ENCODE results near the gene PFDN5.
"Not testable (repeated sequence)": the region's sequence is repeated elsewhere in the genome, so short reads cannot be mapped to it uniquely, and the experiment has no call there.

Gene PFDN5

DNA sequence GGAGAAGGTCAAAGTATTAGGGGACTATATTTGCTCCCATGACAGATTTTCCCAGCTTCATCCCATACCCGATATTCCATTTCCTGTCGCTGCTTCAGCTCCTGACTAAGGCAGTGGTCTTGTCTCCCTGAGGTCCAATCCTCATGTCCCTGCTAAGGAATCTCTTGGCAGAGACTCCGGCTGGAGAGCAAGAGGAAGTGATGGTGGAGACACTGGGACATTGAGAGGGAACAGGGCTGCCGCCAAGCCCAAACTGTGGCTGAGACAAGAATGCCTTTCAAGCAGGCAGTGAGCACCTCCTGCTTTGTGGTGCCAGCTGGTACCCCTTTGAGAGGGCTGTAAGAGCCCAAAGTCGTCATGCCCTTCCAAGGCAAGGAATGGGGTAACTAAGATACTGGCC lies 35.3 kb downstream of the PFDN5 start:
- DNase-seq, result no peak

DNA sequence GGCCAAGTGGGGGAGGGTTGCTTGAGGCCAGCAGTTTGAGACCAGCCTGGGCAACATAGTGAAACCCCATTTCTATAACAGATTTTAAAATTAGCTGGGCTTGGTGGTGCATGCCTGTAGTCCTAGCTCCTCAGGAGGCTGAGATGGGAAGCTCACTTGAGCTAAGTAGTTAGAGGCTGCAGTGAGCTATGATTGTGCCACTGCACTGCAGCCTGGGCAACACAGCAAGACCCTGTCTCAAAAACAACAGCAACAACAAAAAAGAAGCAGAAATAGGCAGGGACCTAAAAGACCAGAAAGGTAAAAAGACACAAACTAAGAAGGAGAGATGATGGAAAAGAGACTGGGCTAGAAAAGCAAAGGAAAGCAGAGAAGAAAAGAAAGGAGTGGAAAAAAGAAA lies 37.0 kb downstream of the PFDN5 start:
- not testable (repeated sequence) for DNase-seq

DNA sequence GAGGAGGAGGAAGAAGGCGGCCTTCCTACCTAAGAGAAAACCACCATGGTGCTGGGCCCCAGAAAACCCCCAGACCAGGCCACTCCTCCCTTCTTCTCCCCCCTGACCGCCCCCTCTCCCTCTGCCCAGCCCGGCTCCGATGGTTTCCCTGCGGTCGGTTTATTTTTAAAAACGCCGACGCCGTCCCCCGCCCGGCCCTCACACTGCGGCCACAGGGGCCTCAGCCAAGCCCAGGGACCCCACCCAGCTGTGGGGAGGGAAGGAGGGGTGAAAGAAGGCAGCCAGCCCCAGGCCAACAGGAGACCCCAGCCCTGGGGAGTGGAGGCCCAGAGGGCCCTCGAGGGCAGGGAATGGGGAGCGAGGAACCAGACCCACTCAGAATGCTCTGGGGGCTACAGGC lies 37.4 kb downstream of the PFDN5 start:
- DNase-seq, result no peak

DNA sequence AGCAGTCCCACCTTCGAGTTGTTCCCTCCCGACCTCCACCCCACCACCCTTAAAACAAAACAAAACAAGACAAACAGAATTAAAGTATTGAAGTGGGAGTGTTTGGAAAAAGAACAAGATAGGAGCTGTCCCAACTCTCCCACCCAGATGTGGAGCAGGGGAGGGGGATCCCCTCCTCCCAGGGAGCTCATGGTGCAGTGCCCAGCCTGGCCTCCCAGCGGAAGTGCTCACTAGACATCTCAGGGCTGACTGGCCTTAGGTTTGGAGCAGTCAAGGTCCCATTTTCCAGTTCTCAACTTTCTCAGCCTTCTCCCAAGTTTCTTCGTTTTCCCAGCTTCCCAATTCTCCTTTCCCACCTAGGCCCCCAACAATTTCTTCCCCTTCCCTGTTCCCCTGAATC lies 37.9 kb downstream of the PFDN5 start:
- no peak for DNase-seq

DNA sequence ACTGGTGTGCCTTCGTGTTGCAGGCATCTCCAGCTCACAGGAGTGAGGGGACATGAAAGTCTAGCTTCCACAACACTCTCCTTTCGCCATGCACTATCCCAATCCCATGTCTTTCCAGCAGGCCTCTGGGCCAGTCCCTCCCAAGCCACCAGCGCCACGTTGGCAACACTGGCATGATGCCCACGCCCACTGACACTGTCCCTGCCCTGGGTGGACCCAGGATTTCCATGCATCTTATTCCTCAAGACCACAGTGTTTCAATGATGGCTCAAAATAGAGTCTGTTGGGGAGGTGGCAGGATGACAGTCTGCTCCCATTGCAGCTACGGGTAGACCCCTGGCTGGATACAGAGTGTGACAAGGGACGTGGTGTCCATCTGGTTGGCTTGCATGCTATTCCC lies 38.5 kb downstream of the PFDN5 start:
- no peak for DNase-seq

DNA sequence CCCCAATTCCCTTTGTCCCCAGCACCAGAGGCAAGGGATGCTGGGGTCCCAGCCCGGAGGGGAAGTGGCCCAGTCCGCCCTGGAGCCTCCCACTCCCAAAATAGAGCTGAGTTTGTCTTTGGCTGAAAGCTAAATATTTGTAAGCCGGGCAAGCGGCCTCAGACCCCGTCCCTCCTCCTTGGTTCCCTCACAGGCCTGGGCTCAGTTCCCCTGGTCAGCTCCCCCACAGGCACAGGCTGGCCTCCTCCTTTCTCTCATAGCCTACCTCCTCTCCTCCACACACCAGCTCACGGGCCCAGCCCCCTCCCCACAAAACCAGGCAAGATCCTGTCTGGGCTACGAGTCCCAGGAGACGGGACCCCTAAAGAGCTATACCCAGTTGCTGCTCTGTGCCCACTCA lies 39.5 kb downstream of the PFDN5 start:
- no peak for DNase-seq

DNA sequence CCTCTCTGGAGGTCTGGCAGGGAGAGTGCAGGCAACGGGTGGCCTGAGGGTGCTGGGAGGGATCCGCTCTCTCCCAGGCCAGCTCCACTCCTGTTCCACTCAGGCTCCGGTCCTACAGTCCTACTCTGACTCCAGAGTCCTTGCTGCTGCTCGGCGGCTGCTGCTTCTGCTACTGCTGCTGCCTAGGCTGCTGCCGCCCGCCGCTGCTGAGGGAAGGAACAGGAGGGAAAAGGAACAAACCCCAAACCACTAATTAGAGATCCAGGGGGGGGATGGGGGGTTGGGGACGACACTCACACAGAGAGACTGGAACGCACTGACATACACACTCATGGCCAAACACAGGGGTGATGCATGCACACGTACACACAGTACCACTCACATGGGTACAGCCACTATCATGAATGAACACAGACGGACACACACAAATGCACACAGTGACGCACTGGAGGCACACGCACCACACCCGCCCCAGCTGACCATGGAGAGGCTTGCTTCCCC lies 40.9 kb downstream of the PFDN5 start, which contains the start of gene SP7:
Gene SP7, minus strand, starts transcription at position 174 of the 501 bp plus-strand sequence. CDS start 708 bp downstream, outside the sequence.
- no peak for DNase-seq

DNA sequence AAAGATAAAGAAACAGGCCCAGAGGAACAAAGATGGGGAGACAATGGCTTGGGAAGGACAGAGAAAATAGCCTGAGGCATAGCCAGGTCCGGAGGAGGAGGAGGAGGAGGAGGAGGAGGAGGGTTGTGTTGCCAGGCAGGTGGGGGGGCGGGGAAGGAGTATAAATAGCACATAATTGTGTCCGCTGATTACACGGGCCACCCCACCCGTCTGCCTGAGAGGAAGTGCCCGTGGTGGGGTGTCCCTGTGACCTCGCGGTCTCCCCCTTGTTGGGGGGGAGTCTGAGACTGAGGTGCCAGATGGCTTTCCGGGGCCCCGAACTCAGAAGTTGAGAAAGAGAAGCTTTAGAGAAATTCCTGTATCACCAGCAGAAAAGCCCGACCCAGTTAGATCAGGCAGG lies 42.7 kb downstream of the PFDN5 start:
- DNase-seq, result no peak

DNA sequence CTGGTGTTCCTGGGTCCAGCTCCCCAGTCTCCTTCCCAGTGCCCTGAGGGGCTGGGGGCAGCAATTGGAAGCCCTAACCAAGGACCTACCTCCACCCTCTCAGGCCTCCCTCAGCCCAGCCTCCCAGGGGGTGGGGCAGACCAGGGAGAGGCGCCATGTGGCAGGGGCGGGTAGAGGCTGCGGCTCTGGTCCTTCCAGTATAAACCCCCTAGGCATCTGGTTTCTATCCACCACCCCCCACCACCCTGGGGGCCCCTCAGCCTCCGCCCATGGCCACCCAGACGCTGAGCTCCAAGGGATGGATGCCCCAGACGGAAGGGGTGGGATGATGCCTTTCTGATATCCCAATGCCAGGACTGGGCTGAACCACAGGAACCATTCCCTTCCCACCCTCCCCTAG lies 43.6 kb downstream of the PFDN5 start:
- DNase-seq, result no peak

DNA sequence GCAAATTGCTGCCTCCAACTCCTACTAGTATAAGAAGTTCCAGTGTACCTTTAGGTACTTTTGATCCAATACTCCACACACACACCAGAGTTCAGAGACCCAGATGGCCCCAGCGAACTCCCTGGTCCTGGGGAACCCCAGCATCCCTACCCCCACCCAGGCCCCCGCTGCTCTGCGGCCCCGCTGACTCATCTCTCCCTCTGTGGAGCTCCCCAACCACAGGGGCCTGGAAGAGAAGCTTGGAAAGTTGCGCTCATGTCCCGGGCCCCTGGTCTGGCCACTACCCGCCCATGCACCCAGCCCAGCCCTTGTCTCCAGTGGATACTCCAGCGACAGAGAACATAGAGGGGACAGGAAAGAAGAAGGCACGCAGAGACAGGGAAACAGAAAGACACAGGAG lies 45.1 kb downstream of the PFDN5 start:
- DNase-seq, result no peak

DNA sequence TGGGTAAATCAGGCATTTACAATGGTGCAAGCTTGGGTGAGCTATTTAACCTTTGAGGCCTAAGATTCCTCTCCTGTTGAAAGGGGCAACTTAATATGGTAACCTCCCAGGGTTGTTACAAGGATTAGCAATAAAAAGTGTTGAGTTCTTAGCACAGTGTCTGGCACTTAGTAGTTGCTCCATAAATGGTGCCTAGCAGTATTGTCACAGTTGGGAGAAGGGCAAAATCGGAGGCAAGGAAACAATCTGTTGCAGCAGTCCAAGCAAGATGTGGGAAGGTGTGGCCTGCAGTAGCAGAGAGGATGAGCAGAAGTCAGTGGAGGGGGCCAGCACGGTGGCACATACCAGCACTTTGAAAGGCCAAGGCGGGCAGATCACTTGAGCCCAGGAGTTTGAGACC lies 48.1 kb downstream of the PFDN5 start:
- DNase-seq, result no peak

DNA sequence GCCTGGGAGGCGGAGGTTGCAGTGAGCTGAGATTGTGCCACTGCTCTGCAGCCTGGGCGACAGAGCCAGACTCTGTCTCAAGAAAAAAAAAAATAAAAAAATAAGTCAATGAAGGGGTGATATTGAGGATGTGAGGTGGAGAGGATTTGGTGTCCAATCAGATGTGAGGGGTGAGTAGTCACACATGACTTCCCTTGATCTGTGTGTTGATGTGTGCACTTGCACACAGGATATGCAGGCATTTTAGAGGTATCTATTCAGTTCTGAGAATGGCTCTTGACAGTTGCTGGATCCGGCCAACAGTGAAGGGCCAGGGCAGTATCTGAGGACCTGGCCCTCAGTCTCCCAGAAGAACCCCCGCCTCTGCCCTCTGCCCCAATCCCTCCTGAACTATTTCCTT lies 48.6 kb downstream of the PFDN5 start:
- DNase-seq, result no peak

DNA sequence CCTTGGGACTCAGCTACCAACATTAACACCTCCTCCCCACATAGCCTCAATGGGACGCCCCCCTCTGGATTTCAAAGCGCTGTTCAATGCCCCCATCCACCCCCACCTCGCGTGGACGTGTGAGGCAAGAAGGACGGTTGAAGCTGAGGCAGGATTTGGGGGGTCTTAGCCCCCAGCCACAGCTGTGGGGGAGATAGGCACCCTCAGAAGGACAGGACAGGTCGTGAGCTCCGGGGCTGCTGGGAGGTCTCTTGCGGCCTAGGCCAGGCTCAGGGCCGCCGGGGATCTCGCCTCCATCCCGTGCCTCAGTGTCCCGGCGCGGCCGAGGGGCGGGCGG lies 49.1 kb downstream of the PFDN5 start:
- no peak for DNase-seq

DNA sequence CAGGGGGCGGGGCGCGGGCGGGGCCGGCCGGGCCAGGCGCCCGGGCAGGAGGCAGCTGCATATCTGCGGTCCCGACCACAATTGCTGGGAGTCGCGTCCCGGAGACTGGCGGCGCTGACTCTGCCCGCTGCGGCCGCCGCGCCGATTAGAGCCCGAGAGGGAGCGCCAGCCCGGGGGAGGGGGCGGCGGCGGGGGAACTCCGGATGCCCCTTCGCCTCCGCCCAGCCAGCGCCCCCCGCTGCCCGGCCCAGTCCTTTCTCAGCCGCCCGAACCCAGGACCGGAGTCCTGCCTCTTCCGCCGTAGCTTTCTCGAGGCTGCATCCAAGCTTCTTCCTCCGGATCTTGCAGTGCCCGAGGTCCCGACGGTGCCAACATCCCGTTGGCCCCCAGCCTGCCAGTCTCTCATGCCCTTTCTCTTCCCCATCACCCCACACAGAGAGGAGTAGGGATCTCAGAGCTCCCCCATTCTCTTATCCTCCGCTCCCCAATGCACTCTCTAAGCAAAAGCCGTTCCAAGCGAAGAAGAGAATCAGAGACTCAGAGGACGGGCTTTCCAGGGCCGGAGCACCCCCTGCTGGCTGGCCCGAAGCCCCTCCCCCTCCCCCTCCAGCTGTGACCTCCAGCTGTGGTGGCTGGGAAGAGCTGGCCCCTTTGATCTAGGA lies 49.6 kb downstream of the PFDN5 start:
- DNase-seq, result peak; percentile 66

DNA sequence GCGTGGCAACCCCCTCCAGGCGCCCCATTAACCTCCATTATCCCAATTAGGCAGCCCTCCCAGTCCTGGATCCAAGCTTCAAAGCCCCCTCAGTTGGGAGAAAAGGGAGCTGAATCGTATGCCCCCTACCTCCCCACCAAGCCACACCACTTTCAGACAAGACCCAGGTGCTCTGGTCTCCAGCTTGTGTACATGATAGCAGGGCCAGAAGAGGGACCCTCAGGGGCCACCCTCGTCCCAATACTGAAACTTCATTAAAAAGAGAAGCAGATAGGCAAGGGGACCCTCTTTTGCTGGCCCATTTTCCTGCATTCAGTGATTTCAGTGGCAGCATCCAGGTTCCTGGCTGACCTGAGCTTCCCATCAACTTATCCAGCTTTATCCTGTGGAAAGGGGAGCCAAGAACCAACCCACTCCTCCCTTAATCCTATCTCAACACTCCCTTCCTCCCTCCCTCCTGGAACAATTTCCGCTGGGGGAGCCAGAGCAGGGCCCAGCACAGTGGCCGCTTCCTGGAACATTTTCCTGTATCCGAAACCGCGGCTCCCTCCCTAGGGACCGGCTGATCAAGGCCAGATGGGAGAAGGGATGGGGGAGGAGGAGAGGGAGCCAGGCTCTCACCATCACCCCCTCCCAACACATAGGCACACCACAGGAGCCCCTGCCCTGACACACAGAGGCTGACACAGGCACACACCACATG lies 50.3 kb downstream of the PFDN5 start:
- no peak for DNase-seq

DNA sequence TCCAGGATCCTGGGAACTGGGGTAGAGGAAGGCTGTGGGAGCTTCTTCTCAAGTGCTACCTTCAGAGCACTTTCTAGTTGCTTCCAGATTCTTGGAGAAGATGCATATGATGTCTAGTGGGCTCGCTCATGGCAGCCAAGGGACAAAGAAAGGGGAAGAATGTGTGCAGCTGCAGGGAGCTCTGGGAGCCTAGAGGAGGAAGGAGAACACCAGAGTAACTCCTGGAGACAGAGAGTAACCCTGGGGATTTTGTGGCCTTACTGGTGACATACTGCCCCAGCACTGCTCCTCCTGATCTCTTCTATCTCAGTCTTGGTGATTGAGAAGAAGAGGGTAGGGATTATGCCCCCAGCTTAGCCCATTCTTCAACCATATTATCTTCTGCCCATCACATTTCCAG lies 51.1 kb downstream of the PFDN5 start:
- DNase-seq, result no peak

DNA sequence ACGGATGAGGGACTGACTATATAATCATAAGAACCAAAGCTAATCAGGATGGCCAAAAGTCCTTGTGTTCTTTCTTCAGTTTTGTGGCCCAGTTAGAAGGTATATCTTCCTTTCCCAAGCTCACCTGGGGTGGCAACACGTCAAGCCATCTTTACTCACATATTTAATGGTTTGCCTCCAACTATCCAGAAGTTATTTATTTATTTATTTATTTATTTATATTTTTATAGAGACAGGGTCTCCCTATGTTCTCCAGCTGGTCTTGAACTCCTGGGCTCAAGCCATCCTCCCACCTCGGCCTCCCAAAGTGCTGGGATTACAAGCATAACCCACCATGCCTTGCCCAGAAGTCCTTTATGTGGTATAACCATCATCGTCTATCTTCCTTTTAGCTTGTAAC lies 52.6 kb downstream of the PFDN5 start:
- no peak for DNase-seq
